SKM-1 treated with dmso at 0.1 percent for 144 hours (cell line): ENCODE data around the gene CPNE5.
"Not testable (repeated sequence)": the region's sequence is repeated elsewhere in the genome, so short reads cannot be mapped to it uniquely, and the experiment has no call there.

Experiments used
- DNase-seq: peaks from one replicate; lab custom pipeline; 2025; ENCODE audit not compliant: unreplicated experiment; lab: John Stamatoyannopoulos, UW

Gene CPNE5

GRCh38 chr6:36706339-36706738 is 132.9 kb downstream of the CPNE5 start:
- DNase-seq: no peak

- not testable (repeated sequence) for DNase-seq
Measured at GRCh38 chr6:36704961-36705577, 134.2 kb downstream of the CPNE5 start.

GRCh38 chr6:36703982-36704381 is 135.3 kb downstream of the CPNE5 start:
- no peak for DNase-seq

GRCh38 chr6:36703081-36703606 is 136.1 kb downstream of the CPNE5 start:
- no peak for DNase-seq

GRCh38 chr6:36702656-36703055 is 136.6 kb downstream of the CPNE5 start:
- DNase-seq: no peak

GRCh38 chr6:36701401-36701991 is 137.7 kb downstream of the CPNE5 start:
- DNase-seq: no peak

GRCh38 chr6:36700831-36701230 is 138.4 kb downstream of the CPNE5 start:
- DNase-seq: peak; percentile 75

GRCh38 chr6:36700071-36700812 is 139.0 kb downstream of the CPNE5 start:
- DNase-seq: no peak

GRCh38 chr6:36699348-36699747 is 139.9 kb downstream of the CPNE5 start:
- DNase-seq: no peak

GRCh38 chr6:36698871-36699271 is 140.4 kb downstream of the CPNE5 start:
- DNase-seq: no peak

GRCh38 chr6:36698196-36698595 is 141.0 kb downstream of the CPNE5 start:
- DNase-seq: no peak

GRCh38 chr6:36697481-36697903 is 141.8 kb downstream of the CPNE5 start, which contains the start of gene RAB44:
TSS of gene RAB44 (plus strand) at chr6:36697826. CDS start at chr6:36704236, 6,410 bp downstream.
- peak; percentile 91 for DNase-seq

- DNase-seq: no peak
Measured at GRCh38 chr6:36695414-36695813, 143.8 kb downstream of the CPNE5 start.

- no peak for DNase-seq
Measured at GRCh38 chr6:36694616-36695015, 144.6 kb downstream of the CPNE5 start.

- DNase-seq: no peak
Measured at GRCh38 chr6:36692861-36693702, 146.2 kb downstream of the CPNE5 start.

GRCh38 chr6:36692220-36692619 is 147.0 kb downstream of the CPNE5 start:
- DNase-seq: peak; percentile 90

GRCh38 chr6:36691612-36692011 is 147.6 kb downstream of the CPNE5 start:
- no peak for DNase-seq

- no peak for DNase-seq
Measured at GRCh38 chr6:36691011-36691410, 148.2 kb downstream of the CPNE5 start.
